Stimulated activated CD4-positive, alpha-beta T cell treated with anti-CD3 and anti-CD28 coated beads, Interleukin-12 subunit alpha, Interleukin-12 subunit beta, amount 100 ng/mL, for 4 hours (primary cell): Measurements from ENCODE around the gene SETD6.

Experiments used
- DNase-seq: peaks from one replicate; pipeline ENCODE4 v3.0.0-alpha.2; 2020

The SETD6 gene

DNA sequence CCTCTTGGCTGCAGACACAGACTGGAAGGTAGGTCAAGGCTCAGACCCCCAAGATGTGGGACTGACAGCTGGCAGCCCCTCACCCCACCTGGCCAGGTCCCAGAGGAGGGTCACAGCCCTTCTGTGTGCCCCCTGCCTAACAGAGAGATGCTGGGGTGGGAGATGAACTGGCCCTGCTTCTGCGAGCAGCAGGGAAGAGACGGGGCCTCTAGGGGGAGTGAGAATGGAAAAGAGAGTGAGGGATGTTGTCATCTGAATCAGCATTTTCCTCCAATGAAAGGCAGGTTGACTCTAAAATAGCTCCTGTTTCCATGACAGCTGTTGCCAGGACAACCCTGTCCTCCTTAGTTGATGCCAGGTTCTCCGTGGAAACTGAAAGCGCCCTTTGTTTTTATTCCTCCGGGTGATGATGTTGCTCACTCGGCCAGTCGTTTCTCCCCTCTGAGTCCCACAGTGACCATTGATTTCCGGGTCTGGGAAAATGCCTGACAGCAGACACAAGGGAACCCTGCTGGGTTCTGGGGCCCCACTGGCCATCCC, 20.3 kb upstream of the SETD6 start:
- peak; percentile 40 for DNase-seq

DNA sequence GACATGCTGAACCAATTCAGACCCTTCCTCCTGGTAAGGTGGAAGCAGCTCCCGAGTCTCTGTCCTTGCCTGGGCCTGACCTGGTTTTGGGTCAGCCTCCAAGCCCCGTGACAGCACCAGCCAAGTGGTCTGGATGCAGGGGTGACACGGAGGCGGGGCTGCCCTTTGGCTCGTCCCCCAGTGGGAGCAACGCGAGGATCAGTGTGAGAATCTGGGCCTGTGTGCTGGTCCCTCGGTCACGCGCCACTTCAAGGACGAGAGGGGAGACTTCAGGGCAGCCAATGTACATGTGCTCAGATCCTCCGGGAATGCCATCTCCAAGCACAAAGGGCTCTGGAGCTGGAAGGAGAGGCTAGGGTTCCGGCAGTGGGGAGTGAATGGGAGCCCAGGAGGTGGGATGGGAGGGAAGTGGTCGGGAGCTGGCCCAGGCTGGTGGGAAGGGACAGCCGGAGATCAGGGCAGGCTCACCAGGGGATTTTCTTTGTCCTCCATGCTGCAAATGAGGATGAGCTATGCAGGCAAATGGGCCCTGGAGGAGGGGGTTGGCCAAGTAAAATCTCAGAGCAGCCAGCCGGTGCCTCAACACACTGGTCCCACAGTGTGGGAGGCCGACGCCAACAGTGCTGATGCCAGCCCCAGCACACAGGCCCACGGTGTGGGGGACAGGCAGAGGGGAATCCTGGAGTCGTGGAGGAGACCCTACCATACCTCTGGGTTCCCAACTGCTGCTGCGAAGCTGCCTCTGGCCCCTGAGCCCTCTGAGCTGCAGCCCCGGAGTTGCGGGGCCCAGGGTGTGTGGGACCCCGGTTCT, 19.6 kb upstream of the SETD6 start:
- no peak for DNase-seq

DNA sequence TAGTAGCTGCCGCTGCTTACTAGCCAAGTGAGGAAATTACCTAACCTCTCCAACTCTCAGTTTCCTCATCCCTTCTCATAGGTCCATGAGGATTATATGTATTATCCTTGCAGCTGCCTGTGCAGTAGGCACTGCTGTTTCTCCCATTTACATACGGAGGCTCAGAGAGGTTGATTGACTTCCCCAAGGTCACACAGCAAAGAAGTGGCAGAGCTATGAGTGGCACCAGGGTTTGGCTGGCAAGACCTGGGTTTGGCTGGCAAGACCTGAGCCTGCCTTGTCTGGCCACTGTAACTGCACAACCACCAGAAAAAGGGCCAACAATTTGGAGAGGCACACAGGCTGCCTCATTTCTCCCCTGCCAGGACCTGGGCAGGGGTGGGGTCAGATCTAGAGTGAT, 17.8 kb upstream of the SETD6 start:
- no peak for DNase-seq

DNA sequence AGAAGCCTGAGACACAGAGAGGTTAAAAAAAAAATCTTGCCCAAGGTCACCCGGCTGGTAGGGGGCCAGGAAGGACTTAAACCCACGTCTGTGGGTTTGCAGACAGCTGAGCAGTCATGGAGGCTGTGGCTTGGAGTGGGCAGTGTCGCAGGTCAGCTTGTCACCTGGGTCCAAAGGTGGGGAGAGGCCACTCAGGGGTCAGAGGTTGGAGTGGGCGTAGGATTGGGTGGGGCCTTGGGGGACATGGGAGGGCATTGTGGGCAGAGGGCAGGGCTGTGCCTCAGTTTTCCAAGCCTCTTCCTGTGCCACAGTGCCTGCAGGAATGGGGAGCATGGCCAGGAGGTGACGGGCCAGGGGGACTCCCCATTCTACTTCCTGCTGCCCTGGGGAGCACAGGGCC, 17.4 kb upstream of the SETD6 start:
- no peak for DNase-seq

DNA sequence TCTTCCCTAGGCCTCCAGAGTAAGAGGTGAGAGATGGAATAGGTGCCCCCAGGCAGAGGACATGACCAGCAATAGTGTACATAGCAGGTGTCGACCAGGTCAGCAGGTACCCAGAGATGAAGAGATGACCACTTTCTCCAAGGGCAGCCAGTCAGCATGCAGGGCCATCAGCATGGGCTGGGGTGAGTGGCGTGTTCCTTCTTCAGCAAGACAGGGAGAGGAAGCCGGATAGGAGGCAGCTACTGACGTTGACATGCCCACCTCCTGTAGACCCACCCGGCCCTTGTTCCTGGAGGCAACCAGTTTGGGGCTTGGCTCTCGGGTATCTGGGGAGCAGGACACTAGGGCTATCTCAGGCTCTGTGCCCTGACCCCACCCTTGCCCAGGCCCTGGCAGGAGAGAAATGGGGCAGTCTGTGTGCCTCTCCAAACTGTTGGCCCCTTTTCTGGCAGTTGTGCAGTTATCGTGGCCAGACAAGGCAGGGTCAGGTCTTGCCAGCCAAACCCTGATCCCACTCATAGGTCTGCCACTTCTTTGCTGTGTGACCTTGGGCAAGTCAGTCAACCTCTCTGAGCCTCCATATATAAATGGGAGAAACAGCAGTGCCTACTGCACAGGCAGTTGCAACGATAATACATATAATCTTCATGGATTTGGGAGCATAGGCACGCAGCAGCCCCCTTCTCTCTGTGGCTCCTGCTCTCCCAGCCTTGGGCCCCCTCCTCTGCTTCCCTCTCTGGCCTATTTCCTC, 16.8 kb upstream of the SETD6 start:
- no peak for DNase-seq

DNA sequence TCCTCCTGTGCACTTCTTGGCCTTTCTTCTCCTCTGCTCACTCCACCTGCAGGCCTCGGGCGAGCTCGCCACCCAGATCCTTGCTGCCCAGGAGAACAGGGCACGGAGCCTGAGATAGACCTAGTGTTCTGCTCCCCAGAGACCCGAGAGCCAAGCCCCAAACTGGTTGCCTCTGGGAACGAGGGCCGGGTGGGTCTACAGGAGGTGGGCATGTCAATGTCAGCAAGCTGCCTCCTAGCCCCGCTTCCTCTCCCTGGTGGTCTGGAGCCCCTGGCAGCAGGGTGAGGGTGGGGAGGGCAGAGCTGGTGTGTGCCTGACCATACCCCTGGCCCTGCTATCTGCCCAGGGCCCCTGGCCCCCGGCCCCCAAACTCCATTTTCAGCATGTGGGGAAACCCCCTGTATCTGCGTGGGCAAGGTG, 16.2 kb upstream of the SETD6 start:
- no peak for DNase-seq

DNA sequence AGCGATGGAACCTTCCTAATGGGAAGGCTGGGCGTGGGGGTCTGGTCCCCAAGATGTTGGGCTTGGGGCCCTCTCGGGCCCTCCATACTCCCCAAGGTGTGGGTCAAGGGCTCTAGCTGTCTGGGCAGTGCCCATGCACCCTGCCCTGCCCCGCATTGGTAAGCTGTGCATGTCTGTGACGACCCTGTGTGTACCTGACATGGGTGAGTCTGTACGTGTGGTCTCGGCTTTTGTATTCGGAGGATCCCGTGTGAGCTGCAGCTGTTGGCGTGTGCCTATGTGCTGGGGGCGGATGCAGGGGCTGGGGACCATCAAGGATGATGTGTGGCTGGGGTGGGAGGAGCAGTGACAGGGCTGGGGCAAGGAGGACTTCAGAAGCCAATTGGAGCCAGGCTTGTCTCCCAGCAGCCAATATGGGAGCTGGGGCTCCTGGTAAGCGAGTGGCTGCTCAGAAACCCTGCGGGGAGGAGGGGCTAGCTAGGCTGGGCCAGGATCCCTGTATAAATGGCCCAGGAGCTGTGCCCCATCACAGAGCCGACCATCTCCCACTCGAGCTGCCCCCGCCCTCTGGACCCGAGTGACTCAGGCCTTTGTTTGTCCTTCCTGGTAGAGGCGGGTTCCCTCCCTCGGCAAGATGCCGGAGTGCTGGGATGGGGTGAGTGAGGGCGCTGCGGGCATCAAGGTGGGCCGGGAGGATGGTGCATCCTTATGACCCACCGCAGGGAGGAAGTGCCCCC, 15.5 kb upstream of the SETD6 start, which contains the start of gene NDRG4:
Gene NDRG4, plus strand, starts transcription at position 529 of the 737 bp plus-strand sequence. Its CDS starts 106 bp downstream, at position 635.
- DNase-seq, result peak; percentile 15

DNA sequence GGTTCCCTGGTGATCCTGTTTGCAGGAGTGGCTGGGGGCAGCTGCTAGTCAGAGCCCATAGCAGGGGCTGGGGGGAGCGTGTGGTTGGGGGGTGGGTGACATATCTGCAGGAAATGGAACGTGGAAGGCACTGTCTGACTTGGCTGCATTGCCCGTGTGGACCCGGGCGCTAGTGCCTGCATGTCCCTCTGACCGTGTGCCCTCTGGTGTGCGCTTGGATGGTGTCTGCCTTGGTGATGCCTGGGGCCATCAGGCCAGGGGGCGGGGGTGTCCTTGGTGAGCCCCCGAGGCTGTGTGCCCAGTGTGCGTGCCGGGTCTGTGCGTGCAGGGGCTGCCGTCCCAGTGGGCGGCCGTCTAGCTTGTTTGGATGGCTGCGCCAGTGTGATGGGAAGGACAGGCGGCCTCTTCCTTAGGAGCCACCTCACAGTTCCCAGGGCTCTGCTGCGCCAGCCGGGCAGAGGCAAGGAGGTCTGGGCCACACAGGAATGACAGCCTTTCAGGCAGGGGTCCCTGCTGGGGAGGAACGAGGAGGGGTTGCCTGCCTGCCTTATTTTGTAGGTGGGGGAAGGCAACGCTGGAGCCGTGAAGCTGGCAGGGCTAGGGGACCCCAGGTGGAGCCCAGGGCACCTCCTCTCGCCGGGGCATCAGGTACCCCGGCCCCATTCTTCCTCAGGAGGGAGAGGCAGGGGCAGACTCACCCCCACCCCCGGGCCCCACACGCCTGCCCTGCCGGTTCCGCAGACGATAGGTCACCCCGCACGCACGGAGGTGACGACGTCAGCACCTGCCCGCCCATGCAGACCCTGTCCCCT, 14.7 kb upstream of the SETD6 start:
- DNase-seq, result no peak

DNA sequence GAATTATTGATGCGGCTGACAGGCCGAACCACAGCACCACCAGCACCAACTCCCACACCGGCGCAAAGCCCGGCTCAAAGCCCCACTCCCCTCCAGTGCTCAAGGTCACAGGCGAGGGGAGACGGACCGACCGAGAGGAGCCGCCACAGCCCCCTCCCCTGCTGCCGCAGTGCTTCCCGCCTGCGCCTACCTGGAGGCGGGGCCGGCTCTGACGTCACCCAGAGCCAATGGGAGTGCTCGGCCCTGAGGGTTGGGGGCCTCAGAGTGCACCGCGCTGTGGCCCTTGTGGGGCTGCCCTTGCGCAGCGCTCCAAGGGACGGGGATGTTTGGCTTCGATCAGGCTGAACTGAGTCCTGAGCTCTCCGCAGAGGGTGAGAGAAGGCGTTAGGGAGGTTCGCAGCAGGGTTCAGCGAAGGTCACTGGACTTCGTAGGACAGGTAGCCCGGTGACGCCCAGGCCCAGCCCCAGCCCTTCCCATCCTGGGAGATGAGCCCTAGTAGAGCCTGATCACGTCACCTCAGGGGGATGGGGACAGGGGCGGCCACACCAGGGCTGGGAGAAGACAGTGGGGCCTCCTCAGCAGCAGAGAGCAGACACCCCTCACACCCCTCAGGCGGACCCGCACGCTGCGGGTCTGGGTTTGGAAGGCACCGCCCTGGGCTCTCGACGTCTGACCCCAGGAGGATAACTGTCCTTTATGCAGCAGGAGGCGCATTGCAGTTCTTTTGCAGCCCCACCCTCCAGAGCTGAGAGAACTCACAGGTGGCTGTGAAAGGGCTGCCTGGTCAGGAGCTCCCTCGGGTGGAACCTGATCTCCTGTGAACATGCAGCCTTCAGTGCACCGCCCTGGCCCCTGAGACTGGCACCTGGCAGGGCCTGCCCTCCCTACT, 13.8 kb upstream of the SETD6 start:
- DNase-seq, result peak; percentile 50

DNA sequence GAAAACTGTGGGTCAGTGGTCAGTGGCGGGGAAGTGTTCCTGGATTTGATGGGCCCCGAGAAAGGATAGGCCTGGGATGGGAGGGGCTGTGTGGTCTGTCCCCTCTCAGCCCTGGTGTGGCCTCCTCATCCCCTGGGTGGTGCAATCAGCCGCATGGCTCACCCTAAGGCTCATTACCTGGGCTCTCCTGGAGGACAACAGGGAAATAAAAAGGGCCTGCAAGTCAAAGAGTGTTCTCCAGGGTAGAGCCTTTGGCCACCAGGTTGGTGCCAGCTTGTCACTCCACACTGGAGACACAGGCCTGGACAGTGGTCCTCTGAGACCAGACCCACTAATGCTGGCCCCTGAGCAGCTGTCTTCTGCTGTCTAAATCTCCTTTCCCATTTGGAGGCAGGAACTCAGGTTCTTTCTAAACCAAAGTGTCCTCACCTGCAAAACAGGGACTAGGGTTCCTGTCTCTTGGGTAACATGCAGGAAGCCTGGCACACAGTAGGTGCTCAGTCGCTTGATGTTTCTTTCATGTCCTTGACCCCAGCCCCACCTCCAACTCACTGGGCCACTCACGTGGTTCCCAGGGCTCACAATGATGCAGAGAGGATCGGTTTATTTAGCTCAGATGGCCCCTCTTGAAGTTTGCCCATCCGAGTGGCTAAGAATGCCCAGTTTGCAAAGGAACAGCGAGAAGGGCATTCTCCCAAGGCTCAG, 12.9 kb upstream of the SETD6 start:
- DNase-seq, result no peak

DNA sequence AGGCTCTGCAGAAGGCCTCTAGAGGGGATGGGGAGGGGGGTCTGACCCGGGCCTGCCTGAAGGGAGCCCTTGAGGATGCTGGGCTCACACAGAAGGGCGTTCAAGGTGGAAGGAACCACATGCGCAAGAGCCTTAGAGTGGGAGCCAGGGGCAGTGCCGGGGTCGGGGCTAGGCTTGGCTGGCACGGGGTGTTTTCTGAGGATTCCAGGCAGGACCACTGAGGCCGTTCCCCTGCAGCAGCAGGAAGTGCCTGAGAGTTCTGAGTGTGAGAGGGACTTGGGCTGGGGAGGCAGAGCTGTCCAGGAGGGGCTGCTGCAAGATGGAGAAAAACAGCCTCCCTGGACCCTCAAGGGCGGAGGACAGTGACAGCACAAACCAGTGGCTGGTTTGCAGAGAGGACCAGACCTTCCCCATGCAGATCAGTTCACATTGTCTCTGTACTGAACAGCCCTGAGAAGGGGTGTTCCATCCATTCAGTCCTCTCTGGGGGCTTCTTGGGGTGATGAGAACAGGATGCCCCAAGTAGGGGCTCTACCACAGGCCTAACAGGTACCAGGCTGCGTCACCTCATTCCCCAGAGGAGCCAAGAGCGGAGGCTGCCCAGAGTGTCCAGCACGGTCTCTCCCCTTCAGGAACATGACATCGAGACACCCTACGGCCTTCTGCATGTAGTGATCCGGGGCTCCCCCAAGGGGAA, 12.0 kb upstream of the SETD6 start:
- DNase-seq, result no peak

DNA sequence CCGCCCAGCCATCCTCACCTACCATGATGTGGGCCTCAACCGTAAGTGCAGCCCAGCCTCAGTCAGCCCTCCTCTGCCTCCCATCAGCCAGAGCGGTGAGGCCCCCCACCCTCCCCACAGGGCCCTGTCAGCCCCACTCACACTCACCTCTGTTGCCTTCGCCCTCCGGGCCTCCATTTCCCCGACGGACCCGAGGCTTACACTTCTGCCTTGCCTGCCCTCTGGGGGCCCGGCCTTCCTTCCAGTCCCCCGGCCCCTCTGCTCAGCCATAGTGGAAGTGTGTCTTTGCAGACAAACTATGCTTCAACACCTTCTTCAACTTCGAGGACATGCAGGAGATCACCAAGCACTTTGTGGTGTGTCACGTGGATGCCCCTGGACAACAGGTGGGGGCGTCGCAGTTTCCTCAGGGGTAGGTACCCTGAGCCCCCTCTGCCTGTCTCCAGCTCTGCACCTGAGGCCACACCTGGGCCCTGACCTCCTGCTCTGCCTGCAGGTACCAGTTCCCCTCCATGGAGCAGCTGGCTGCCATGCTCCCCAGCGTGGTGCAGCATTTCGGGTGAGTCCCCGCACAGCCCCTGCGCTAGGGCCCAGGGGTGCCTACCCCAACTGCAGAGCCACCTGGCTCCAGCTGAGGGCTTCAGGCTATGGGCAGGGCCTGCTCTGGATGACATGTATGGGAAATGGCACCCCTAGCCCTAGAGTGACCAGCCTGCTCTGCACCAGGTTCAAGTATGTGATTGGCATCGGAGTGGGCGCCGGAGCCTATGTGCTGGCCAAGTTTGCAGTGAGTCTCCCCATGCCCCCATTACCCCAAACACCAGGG, 11.2 kb upstream of the SETD6 start:
- DNase-seq, result no peak

DNA sequence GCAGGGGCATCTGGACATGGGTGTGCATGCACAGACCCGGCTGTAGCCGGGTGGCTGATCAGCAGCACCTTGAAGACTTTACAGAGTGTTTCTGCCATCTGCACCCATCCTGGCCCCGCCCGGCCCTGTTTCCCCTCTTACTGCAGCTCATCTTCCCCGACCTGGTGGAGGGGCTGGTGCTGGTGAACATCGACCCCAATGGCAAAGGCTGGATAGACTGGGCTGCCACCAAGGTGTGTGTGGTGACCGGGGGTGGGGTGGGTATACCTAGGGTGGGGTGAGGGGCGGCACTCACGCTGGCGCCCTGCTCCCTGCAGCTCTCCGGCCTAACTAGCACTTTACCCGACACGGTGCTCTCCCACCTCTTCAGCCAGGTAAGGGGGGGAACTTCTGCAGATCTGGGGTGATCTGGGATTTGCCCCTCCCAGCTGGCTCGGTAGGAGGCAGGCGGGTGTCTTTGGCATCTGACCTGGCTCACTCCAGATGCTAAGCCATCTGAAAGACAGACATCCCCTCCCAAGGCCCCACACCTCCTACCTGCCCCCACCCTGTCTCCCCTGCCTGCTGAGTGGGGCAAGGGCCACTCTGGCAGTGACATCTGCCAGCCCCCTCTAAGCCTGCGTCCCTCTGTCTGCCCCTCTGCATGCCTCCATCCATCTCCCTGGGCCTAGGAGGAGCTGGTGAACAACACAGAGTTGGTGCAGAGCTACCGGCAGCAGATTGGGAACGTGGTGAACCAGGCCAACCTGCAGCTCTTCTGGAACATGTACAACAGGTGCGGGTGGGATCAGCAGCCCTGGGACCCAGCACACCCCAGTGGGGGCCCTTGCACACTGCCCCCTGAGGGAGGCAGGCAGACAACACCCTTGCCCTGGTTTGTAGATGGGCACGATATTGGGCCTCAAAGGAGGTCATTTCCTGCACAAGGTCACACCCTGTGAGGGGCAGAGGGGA, 8.8 kb upstream of the SETD6 start:
- DNase-seq, result no peak

DNA sequence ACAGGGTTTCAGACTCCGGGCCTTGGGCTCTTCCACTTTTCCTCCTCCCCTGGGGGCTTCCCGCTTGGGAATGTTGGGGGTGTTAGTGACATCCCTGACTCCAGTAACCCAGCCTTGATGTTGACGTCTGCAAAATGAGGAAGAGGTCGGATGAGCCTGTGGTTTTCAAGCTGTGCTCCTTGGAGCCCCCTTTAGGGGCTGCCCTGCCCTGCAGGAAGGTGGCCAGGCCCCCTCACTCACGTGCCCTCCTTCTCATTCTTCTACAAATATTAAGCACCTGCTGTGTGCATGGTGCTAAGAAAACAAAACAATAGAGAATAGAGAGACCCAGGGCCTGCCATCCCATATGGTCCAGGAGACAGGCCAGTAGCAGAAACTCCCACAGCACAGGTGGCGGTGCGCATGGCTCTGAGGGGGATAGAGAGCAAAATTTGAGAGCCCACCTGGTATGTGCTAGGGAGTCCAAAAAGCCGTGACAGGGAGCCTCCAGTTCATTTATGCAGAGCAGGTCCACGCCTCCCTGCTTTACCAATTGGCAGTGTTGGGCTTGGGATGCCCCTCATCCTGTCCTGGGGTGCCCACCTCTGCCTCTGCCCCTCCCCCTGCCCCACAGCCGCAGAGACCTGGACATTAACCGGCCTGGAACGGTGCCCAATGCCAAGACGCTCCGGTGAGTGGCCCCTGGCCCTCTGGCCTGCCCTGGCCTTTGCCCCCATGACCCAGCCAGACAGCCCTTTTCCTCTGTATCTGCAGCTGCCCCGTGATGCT, 7.9 kb upstream of the SETD6 start:
- DNase-seq, result no peak

DNA sequence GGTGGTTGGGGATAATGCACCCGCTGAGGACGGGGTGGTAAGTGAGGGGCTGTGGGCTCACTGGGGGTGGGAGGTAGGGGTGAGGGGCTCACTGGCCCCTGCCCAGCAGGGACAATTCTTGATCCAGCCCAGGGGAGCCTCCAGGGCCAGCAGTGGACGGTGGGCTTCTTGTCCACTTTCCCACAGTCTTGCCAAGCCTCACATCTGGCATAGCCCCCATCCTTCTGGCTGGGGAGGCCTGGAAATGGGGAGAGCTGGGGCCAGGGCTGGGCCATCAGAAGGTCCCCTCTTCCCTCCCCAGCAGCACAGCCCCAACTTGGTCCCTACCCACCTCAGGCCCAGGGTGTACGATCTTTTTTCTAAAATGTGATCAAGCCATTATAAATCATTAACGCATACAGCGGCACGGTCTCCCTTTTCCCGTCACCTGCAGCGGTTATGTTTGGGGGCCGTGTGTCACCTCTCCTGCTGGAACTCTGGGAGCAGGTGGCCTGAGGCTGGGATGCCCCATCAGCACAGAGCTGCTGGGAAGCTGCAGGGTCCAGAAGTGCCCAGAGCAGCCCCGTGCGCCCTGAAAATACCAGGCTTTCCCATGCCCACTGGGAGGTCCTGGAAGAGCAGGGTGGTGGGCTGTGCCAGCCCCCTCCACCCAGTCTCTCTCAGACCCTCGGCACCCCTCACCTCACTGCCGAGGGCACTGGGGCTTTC, 7.2 kb upstream of the SETD6 start:
- no peak for DNase-seq

DNA sequence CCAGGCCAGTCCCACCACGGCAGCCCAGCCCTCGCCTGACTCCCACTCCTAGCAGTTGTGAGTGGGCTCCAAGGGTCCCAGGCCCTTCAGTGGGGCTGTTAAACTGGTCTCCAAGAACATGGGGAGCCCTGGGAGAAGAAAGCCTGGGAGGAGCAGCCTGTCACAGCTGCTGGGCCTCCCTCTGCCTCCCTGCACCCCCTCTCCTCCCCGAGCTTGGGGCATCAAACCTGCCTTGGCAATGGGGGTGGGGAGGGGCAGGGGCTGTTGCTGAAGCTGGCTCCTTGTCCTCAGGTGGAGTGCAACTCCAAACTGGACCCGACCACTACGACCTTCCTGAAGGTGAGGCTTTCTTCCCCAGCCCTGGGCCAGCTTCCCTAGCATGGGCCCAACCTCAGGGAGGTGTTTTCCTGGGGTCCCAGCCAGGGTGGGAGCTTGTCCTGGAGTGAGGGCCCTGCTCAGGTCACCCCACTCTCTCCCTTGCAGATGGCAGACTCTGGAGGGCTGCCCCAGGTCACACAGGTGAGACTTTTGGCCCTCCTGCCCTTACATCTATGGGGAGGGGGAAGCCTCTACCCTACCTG, 6.6 kb upstream of the SETD6 start:
- DNase-seq, result no peak
